SK-N-SH treated with all-trans-retinoic acid at 6 μM for 48 hours (cell line): ENCODE measurements around the gene NMD3.
A peak's percentile ranks its signal among the peaks of the same experiment; 100 is the strongest.

ENCODE experiments used
- ATAC-seq: fragments of 200-7000 bp; cut with Tn5 transposase; 3 replicates; pipeline ENCODE4 v1.9.1; 2020; ENCODE audit warnings: mild to moderate bottlenecking, moderate library complexity
- ARNTL ChIP-seq: fragments of 450-650 bp; formaldehyde crosslinking; IDR thresholded peaks from 2 replicates; pipeline ENCODE4 v1.5.0; 2020; ENCODE audit warnings: low read depth, mild to moderate bottlenecking, moderate library complexity, borderline replicate concordance
- CREB5 ChIP-seq: fragments of 250-450 bp; sonication (Bioruptor Pico); IDR thresholded peaks from 2 replicates; pipeline ENCODE4 v1.5.1; 2020; ENCODE audit warnings: low read depth, mild to moderate bottlenecking, moderate library complexity
- CSDC2 ChIP-seq: fragments of 250-450 bp; sonication (Bioruptor Pico); IDR thresholded peaks from 2 replicates; pipeline ENCODE4 v1.5.0; 2020; ENCODE audit warnings: mild to moderate bottlenecking, moderate library complexity
- ESRRG ChIP-seq: fragments of 250-450 bp; sonication (Bioruptor Pico); IDR thresholded peaks from 2 replicates; pipeline ENCODE4 v1.6.1; 2021; ENCODE audit warnings: mild to moderate bottlenecking
- ISL1 ChIP-seq: fragments of 250-450 bp; sonication (Bioruptor Pico); IDR thresholded peaks from 2 replicates; pipeline ENCODE4 v2.1.2; 2022; ENCODE audit warnings: mild to moderate bottlenecking, moderate library complexity
- OSR1 ChIP-seq: fragments of 250-450 bp; sonication (Bioruptor Pico); IDR thresholded peaks from 2 replicates; pipeline ENCODE4 v1.8.0; 2022; ENCODE audit warnings: moderate library complexity, mild to moderate bottlenecking, inconsistent platforms
- POU6F1 ChIP-seq: fragments of 250-450 bp; sonication (Bioruptor Pico); IDR thresholded peaks from 2 replicates; pipeline ENCODE4 v1.8.0; 2021; ENCODE audit warnings: low read depth, mild to moderate bottlenecking, moderate library complexity, borderline replicate concordance
- PPARA ChIP-seq: fragments of 250-450 bp; sonication (Bioruptor Pico); IDR thresholded peaks from 2 replicates; pipeline ENCODE4 v1.5.0; 2020; ENCODE audit warnings: mild to moderate bottlenecking, borderline replicate concordance
- SNAI2 ChIP-seq: fragments of 250-450 bp; sonication (Bioruptor Pico); IDR thresholded peaks from 2 replicates; pipeline ENCODE4 v1.5.0; 2020; ENCODE audit warnings: mild to moderate bottlenecking, moderate library complexity
- TCF4 ChIP-seq: fragments of 250-450 bp; sonication (Bioruptor Pico); IDR thresholded peaks from 2 replicates; pipeline ENCODE4 v1.8.0; 2021; ENCODE audit warnings: mild to moderate bottlenecking, moderate library complexity, borderline replicate concordance
- TOX ChIP-seq: fragments of 250-450 bp; sonication (Bioruptor Pico); IDR thresholded peaks from 2 replicates; pipeline ENCODE4 v1.8.0; 2021; ENCODE audit warnings: mild to moderate bottlenecking, moderate library complexity, borderline replicate concordance
- TSHZ2 ChIP-seq: fragments of 250-450 bp; sonication (Bioruptor Pico); IDR thresholded peaks from 2 replicates; pipeline ENCODE4 v1.5.0; 2020; ENCODE audit warnings: mild to moderate bottlenecking, moderate library complexity
- ZC3H10 ChIP-seq: fragments of 250-450 bp; sonication (Bioruptor Pico); IDR thresholded peaks from 2 replicates; pipeline ENCODE4 v1.5.1; 2021; ENCODE audit warnings: mild to moderate bottlenecking, moderate library complexity
- ZFP3 ChIP-seq: fragments of 250-450 bp; sonication (Bioruptor Pico); IDR thresholded peaks from 2 replicates; pipeline ENCODE4 v1.5.0; 2020; ENCODE audit warnings: mild to moderate bottlenecking, moderate library complexity
- ZFP30 ChIP-seq: fragments of 450-650 bp; formaldehyde crosslinking; IDR thresholded peaks from 2 replicates; pipeline ENCODE4 v1.5.0; 2022; ENCODE audit warnings: mild to moderate bottlenecking, moderate library complexity
- ZNF70 ChIP-seq: fragments of 450-650 bp; formaldehyde crosslinking; IDR thresholded peaks from 2 replicates; pipeline ENCODE4 v1.5.0; 2020; ENCODE audit warnings: mild to moderate bottlenecking, moderate library complexity
- ZNF8 ChIP-seq: fragments of 450-650 bp; formaldehyde crosslinking; IDR thresholded peaks from 2 replicates; pipeline ENCODE4 v1.5.0; 2020; ENCODE audit warnings: mild to moderate bottlenecking, moderate library complexity
- TF ChIP-seq, protein P1 (sequence below): fragments of 250-450 bp; sonication (Bioruptor Pico); IDR thresholded peaks from 2 replicates; pipeline ENCODE4 v1.5.1; 2021; ENCODE audit warnings: mild to moderate bottlenecking, moderate library complexity
- TF ChIP-seq, protein P2 (sequence below): fragments of 250-450 bp; sonication (Bioruptor Pico); IDR thresholded peaks from 2 replicates; pipeline ENCODE4 v1.8.0; 2020; ENCODE audit warnings: mild to moderate bottlenecking, moderate library complexity, borderline replicate concordance

Gene NMD3

GRCh38 chr3:161254861-161255260 lies 33.8 kb downstream of the NMD3 start (continued):
- TF ChIP-seq TSHZ2 (CRISPR knock-in tag) = no peak
- no peak for TF ChIP-seq PPARA (CRISPR knock-in tag)

DNA sequence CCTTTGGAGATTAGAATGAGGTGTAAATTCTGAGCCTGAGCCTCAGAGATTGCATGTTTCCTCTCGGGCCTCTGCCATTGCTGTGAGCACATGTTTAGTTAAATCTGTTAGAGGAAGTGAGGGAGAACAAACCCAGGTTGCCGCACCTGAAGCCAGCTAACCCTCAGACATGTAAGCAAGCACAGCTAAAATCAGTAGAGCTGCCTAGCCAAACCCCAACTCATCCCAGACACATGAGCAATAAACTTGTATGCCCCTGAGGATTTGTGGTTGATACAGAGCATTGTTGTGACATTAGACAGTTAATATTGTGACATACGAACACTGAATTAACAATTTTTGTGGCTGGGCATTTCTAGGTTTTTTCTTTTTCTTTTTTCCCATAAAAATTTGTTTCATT lies 41.9 kb downstream of the NMD3 start:
- ATAC-seq = no peak
- TF ChIP-seq ZFP3 (no peak), ESRRG (CRISPR knock-in tag) (no peak), ZFP30 (no peak), CREB5 (no peak), ZC3H10 (no peak), CSDC2 (no peak), TCF4 (no peak), ISL1 (CRISPR knock-in tag) (no peak), POU6F1 (CRISPR knock-in tag) (no peak), PPARA (CRISPR knock-in tag) (no peak), ZNF70 (no peak), TOX (no peak), ARNTL (CRISPR knock-in tag) (no peak), TSHZ2 (CRISPR knock-in tag) (no peak), ZNF8 (CRISPR knock-in tag) (no peak), OSR1 (CRISPR knock-in tag) (no peak), SNAI2 (no peak)
- TF ChIP-seq, protein P1, sequence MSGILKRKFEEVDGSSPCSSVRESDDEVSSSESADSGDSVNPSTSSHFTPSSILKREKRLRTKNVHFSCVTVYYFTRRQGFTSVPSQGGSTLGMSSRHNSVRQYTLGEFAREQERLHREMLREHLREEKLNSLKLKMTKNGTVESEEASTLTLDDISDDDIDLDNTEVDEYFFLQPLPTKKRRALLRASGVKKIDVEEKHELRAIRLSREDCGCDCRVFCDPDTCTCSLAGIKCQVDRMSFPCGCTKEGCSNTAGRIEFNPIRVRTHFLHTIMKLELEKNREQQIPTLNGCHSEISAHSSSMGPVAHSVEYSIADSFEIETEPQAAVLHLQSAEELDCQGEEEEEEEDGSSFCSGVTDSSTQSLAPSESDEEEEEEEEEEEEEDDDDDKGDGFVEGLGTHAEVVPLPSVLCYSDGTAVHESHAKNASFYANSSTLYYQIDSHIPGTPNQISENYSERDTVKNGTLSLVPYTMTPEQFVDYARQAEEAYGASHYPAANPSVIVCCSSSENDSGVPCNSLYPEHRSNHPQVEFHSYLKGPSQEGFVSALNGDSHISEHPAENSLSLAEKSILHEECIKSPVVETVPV = no peak
- TF ChIP-seq, protein P2, sequence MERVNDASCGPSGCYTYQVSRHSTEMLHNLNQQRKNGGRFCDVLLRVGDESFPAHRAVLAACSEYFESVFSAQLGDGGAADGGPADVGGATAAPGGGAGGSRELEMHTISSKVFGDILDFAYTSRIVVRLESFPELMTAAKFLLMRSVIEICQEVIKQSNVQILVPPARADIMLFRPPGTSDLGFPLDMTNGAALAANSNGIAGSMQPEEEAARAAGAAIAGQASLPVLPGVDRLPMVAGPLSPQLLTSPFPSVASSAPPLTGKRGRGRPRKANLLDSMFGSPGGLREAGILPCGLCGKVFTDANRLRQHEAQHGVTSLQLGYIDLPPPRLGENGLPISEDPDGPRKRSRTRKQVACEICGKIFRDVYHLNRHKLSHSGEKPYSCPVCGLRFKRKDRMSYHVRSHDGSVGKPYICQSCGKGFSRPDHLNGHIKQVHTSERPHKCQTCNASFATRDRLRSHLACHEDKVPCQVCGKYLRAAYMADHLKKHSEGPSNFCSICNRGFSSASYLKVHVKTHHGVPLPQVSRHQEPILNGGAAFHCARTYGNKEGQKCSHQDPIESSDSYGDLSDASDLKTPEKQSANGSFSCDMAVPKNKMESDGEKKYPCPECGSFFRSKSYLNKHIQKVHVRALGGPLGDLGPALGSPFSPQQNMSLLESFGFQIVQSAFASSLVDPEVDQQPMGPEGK (CRISPR knock-in tag) = no peak

DNA sequence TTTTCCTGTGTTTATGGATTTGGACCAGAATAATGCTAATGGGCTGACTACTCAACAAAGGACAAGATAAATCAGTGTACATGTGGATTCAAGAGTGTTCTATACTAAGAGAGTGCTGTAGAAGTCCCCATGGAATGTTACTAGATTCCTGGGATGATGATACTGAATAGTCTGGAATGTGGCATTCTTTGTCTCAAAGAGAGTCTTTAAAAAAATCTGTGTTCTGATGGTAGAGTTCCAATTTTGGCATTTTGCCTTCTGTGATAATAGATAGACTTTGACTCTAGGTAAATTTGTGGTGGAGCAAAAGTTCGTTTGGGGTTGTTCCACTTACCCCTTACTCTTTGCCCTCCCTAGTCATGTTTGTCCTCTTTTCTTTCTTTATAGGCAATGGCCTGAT lies 43.7 kb downstream of the NMD3 start:
- no peak for TF ChIP-seq PPARA (CRISPR knock-in tag)
- TF ChIP-seq ISL1 (CRISPR knock-in tag) = peak; percentile 64; the same call in 1 of the 2 replicates
- ATAC-seq = peak; percentile 61
